Prostate gland (tissue), 2 donors: ENCODE results near the gene C1orf94. TPM values are rescaled to one million over a fixed set of nuclear protein-coding genes. Genes with fewer than 3 reads are reported as not detected.

Experiments used
- DNase-seq: peaks from one replicate; pipeline ENCODE4 v3.0.0-alpha.2; 2019; ENCODE audit warnings: low spot score
- H3K27ac ChIP-seq, 2 donors: fragments of 200-600 bp; sonication (generic); 2 replicates each; pipeline ENCODE4 v1.5.1; 2017 to 2019
- H3K27me3 ChIP-seq: fragments of 200-600 bp; sonication (generic); replicated peaks from 2 replicates; pipeline ENCODE4 v1.5.1; 2019; ENCODE audit not compliant: insufficient read depth
- H3K36me3 ChIP-seq, 2 donors: fragments of 200-600 bp; sonication (generic); 1 replicate in 1 of 2; 2 replicates in 1 of 2; pipeline versions ENCODE4 v1.5.1 to v1.8.1; 2017 to 2019
- H3K4me1 ChIP-seq: fragments of 200-600 bp; sonication (generic); replicated peaks from 2 replicates; pipeline ENCODE4 v1.5.1; 2019
- H3K4me3 ChIP-seq, 2 donors: fragments of 200-600 bp; sonication (generic); 2 replicates each; pipeline ENCODE4 v1.5.1; 2017 to 2019
- H3K9me3 ChIP-seq: fragments of 200-600 bp; sonication (generic); 2 replicates; pipeline ENCODE4 v1.5.1; 2017
- POLR2A ChIP-seq: fragments of 450-650 bp; IDR thresholded peaks from one replicate; pipeline ENCODE4 v1.6.1; 2016; ENCODE audit warnings: antibody characterized with exemption, mild to moderate bottlenecking
- POLR2AphosphoS5 ChIP-seq: sonication (generic); formaldehyde crosslinking; IDR thresholded peaks from one replicate; pipeline ENCODE4 v1.6.1; 2017; ENCODE audit warnings: antibody characterized with exemption
- WGBS: methylation state at CpG from one replicate; pipeline ENCODE4 v1.1.5; 2018; 5-methylcytosine and 5-hydroxymethylcytosine counted together
- intact Hi-C: fragments of 100-400 bp; cut with DNase I; formaldehyde crosslinking; loops from one replicate; pipeline ENCODE4 v1.14.2; 2022
- total RNA-seq, 2 donors: library from RNA; depleted of rRNA; stranded (reverse); fragments of >200 nt; gene quantifications; one replicate each; pipeline ENCODE4 v1.1.0, GENCODE V29; 2016
- TF ChIP-seq, protein P1 (sequence below), 4 experiments: fragments of 200-600 bp in 2 of 4; fragments of 450-650 bp in 2 of 4; sonication (generic) in 2 of 4; IDR thresholded peaks; 1 replicate in 3 of 4; 2 replicates in 1 of 4; pipeline ENCODE4 v1.5.1; 2016 to 2019; ENCODE audit warnings: antibody characterized with exemption in 4 of 4, mild to moderate bottlenecking in 2 of 4, moderate library complexity in 2 of 4

Gene C1orf94
- total RNA-seq, 2 donors from 2014 or later = 2.3 TPM; not detected in 1

DNA sequence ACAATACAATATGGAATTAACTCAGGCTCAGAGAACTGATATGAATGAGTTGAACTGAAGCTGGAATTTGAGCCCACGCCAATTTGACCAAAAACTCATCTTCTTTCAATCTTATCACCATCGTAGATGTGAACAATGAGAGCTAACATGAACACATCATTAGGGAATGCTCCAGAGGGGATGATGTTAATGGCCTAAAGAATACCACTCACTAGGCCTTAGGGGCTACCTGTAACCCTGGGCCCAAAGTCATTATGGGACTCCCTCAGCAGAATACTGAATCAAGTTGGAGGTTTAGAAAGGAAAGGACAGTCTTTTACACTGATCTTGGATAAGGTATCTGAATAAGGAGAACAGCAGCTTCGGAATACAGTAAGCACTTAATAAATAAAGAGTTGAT lies 73.6 kb downstream of the C1orf94 start:
- Histone ChIP-seq H3K36me3 (no peaks in the 10 kb centered on the region), H3K4me1 (no peaks in the 10 kb centered on the region), H3K9me3 (no peaks in the 10 kb centered on the region), H3K4me3 (no peak overlapping the region), H3K27ac (no peak overlapping the region), H3K27me3 (no peaks in the 10 kb centered on the region)
- TF ChIP-seq, protein P1, sequence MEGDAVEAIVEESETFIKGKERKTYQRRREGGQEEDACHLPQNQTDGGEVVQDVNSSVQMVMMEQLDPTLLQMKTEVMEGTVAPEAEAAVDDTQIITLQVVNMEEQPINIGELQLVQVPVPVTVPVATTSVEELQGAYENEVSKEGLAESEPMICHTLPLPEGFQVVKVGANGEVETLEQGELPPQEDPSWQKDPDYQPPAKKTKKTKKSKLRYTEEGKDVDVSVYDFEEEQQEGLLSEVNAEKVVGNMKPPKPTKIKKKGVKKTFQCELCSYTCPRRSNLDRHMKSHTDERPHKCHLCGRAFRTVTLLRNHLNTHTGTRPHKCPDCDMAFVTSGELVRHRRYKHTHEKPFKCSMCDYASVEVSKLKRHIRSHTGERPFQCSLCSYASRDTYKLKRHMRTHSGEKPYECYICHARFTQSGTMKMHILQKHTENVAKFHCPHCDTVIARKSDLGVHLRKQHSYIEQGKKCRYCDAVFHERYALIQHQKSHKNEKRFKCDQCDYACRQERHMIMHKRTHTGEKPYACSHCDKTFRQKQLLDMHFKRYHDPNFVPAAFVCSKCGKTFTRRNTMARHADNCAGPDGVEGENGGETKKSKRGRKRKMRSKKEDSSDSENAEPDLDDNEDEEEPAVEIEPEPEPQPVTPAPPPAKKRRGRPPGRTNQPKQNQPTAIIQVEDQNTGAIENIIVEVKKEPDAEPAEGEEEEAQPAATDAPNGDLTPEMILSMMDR (IDR thresholded peaks at IDR 0.05) = no peak
- TF ChIP-seq POLR2A (no peak), POLR2AphosphoS5 (no peak)
- intact Hi-C loops = no loop called here
- no peak for DNase-seq
- whole genome bisulfite sequencing = 42% methylated on average over 3 of the region's 3 CpGs

DNA sequence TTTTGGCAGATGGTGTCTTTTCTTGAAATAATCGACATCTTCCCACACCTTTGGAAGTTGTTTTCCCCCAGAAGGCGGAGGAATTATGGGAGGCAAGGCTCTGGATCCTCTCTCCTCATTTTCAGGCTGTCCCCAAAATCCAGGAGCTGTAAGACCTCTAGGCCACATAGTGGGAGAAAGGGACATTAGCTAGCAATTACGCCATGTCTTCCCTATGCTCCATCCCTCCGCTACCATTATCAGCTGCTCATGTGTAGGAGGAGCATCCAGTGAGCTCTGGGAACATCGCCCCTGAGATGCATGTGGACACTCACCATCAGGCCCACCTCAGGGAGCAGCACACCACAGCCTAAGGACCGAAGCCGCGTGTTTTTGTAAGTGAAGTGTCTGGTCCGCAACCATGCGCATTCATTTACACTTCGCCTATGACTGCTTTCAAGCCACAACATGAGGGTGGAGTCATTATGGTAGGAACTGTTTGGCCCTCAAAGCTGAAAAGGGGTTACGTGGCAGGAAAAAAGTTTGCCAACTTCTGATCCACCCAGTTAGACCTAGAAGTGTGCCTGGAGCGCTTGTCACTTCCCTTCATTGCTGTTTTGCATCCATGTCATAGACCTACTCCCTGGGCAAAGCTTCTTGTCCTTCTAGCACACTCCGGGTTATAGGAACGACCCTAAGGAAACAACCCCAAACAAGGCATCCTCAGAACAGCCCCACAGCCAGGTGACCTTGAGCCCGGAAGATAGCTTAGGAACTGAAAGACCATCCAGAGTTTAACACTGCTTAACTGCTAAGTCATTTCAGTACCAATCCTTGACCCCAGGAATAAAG lies 85.5 kb downstream of the C1orf94 start:
- Histone ChIP-seq H3K4me1 (no peaks in the 10 kb centered on the region), H3K27me3 (no peaks in the 10 kb centered on the region), H3K27ac (no peak overlapping the region), H3K36me3 (no peaks in the 10 kb centered on the region), H3K9me3 (no peaks in the 10 kb centered on the region), H3K4me3 (no peak overlapping the region)
- DNase-seq = no peak
- no peak for TF ChIP-seq POLR2AphosphoS5
- TF ChIP-seq, protein P1 (IDR thresholded peaks at IDR 0.05) = no peak
- no peak for TF ChIP-seq POLR2A
- 89% methylated on average over 16 of the region's 16 CpGs for WGBS
- intact Hi-C loops = no loop called here

DNA sequence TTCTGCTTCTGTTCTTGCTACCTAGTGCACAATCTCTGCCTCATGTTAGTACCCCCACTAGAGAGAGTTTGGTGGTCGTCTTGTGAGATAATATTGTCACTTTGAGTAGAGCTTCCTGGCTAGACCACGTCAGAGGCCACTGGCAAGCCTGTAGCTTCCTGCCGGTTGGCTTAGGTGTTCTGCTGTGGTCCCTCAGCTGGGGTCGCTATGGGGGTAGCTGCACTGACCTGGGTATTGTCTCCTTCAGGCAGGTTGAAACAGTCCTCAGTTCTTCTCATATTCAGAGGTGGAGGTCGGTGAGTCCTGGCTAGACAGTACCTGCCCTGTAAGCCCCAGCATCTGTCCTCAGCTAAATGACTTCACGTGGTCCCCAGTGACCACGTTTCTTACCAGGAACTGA lies 86.2 kb downstream of the C1orf94 start:
- no peaks in the 10 kb centered on the region for H3K27me3 ChIP-seq
- no peak overlapping the region for H3K27ac ChIP-seq
- DNase-seq = no peak
- H3K4me1 ChIP-seq = no peaks in the 10 kb centered on the region
- H3K9me3 ChIP-seq = no peaks in the 10 kb centered on the region
- no peak overlapping the region for H3K4me3 ChIP-seq
- WGBS = 82% methylated on average over 7 of the region's 7 CpGs
- TF ChIP-seq POLR2A = no peak
- TF ChIP-seq POLR2AphosphoS5 = no peak
- TF ChIP-seq, protein P1 (IDR thresholded peaks at IDR 0.05) = no peak
- intact Hi-C loops = no loop called here
- H3K36me3 ChIP-seq = no peaks in the 10 kb centered on the region

DNA sequence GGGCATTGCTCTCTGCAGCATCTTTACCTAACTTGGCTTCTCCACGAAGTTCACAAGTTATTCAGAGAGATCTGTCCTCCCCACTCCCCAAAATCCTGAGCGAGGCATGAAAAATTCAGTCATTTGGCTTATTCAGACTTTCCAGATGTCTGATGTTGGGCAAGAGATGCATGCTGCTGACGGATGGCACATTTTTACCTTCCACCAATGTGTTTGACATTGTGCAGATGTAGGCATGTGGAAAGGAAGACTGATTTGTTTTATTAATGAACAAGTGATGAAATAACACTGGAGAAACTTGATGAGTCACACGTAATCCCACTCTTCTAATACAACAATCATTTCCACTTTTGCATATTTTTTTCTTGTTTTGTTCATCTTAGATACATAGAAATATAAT lies 86.7 kb downstream of the C1orf94 start:
- TF ChIP-seq, protein P1 (IDR thresholded peaks at IDR 0.05) = no peak
- TF ChIP-seq POLR2AphosphoS5 (no peak), POLR2A (no peak)
- no peak for DNase-seq
- no peak overlapping the region for H3K27ac ChIP-seq
- H3K9me3 ChIP-seq = no peaks in the 10 kb centered on the region
- 68% methylated on average over 4 of the region's 4 CpGs for WGBS
- no peaks in the 10 kb centered on the region for H3K36me3 ChIP-seq
- no peaks in the 10 kb centered on the region for H3K4me1 ChIP-seq
- H3K27me3 ChIP-seq = peaks cover under 1% of the 10 kb centered on the region
- intact Hi-C loops = no loop called here
- no peak overlapping the region for H3K4me3 ChIP-seq

- no peak overlapping the region for H3K27ac ChIP-seq
- no peak for DNase-seq
Measured at GRCh38 chr1:34265396-34265795, 88.7 kb downstream of the C1orf94 start.

More at GRCh38 chr1:34265396-34265795, 88.7 kb downstream of the C1orf94 start:
- 63% methylated on average over 3 of the region's 3 CpGs for WGBS
- Histone ChIP-seq H3K36me3 (no peaks in the 10 kb centered on the region), H3K4me3 (no peak overlapping the region), H3K27me3 (peaks cover 3% of the 10 kb centered on the region), H3K4me1 (no peaks in the 10 kb centered on the region), H3K9me3 (no peaks in the 10 kb centered on the region)
- intact Hi-C loops = no loop called here
- no peak for TF ChIP-seq POLR2A
